Measurements from ENCODE around the gene TRAPPC11. TPM values are rescaled to one million over a fixed set of nuclear protein-coding genes. Genes with fewer than 3 reads are reported as not detected.

Gene TRAPPC11
- total RNA-seq, 1 donor from 2014 or later: 38.2 TPM

- no peak overlapping the region for H3K27ac Mint-ChIP-seq (ENCODE audit: unreplicated experiment)
- TF ChIP-seq CTCF (conservative IDR thresholded peaks at IDR 0.05): no peak
- peaks cover 45% of the 10 kb centered on the region for H3K36me3 Mint-ChIP-seq (ENCODE audit: low read depth)
- H3K4me1 Mint-ChIP-seq: no peaks in the 10 kb centered on the region
- no peaks in the 10 kb centered on the region for H3K27me3 Mint-ChIP-seq (ENCODE audit: low read depth)
- no peaks in the 10 kb centered on the region for H3K9me3 Mint-ChIP-seq
- H3K4me3 Mint-ChIP-seq: no peak overlapping the region
- DNase-seq (ENCODE audit: low read depth, low spot score): no peak
Measured at GRCh38 chr4:183702492-183702891, 43.4 kb downstream of the TRAPPC11 start.

GRCh38 chr4:183714626-183715025, 55.5 kb downstream of the TRAPPC11 start:
- H3K27ac Mint-ChIP-seq (ENCODE audit: unreplicated experiment): no peak overlapping the region
- peaks cover 13% of the 10 kb centered on the region for H3K4me1 Mint-ChIP-seq
- no peaks in the 10 kb centered on the region for H3K27me3 Mint-ChIP-seq (ENCODE audit: low read depth)
- H3K4me3 Mint-ChIP-seq: no peak overlapping the region
- H3K36me3 Mint-ChIP-seq (ENCODE audit: low read depth): peaks cover 7% of the 10 kb centered on the region
- DNase-seq (ENCODE audit: low read depth, low spot score): no peak
- no peak for TF ChIP-seq CTCF (conservative IDR thresholded peaks at IDR 0.05)
- H3K9me3 Mint-ChIP-seq: no peaks in the 10 kb centered on the region

GRCh38 chr4:183716302-183716701, 57.2 kb downstream of the TRAPPC11 start:
- Mint-ChIP-seq H3K9me3 (no peaks in the 10 kb centered on the region), H3K27ac (ENCODE audit: unreplicated experiment) (no peak overlapping the region), H3K4me1 (peaks cover 15% of the 10 kb centered on the region), H3K27me3 (ENCODE audit: low read depth) (no peaks in the 10 kb centered on the region), H3K4me3 (no peak overlapping the region), H3K36me3 (ENCODE audit: low read depth) (peaks cover 4% of the 10 kb centered on the region)
- DNase-seq (ENCODE audit: low read depth, low spot score): no peak
- TF ChIP-seq CTCF (conservative IDR thresholded peaks at IDR 0.05): no peak

- TF ChIP-seq CTCF (conservative IDR thresholded peaks at IDR 0.05): no peak
- H3K27me3 Mint-ChIP-seq (ENCODE audit: low read depth): peaks cover 4% of the 10 kb centered on the region
- H3K27ac Mint-ChIP-seq (ENCODE audit: unreplicated experiment): no peak overlapping the region
- no peaks in the 10 kb centered on the region for H3K36me3 Mint-ChIP-seq (ENCODE audit: low read depth)
- no peak for DNase-seq (ENCODE audit: low read depth, low spot score)
- H3K4me3 Mint-ChIP-seq: no peak overlapping the region
- H3K4me1 Mint-ChIP-seq: peaks cover 24% of the 10 kb centered on the region
- no peaks in the 10 kb centered on the region for H3K9me3 Mint-ChIP-seq
Measured at GRCh38 chr4:183718876-183719275, 59.8 kb downstream of the TRAPPC11 start.

GRCh38 chr4:183721207-183722081, 62.4 kb downstream of the TRAPPC11 start:
- TF ChIP-seq CTCF (conservative IDR thresholded peaks at IDR 0.05): peak; percentile 46
- peaks cover 4% of the 10 kb centered on the region for H3K27me3 Mint-ChIP-seq (ENCODE audit: low read depth)
- H3K4me1 Mint-ChIP-seq: peaks cover 18% of the 10 kb centered on the region
- no peaks in the 10 kb centered on the region for H3K9me3 Mint-ChIP-seq
- no peaks in the 10 kb centered on the region for H3K36me3 Mint-ChIP-seq (ENCODE audit: low read depth)
- no peak overlapping the region for H3K27ac Mint-ChIP-seq (ENCODE audit: unreplicated experiment)
- no peak for DNase-seq (ENCODE audit: low read depth, low spot score)
- H3K4me3 Mint-ChIP-seq: peak overlapping the region; percentile 82
